ENCODE data around the gene NUMB.

DNA sequence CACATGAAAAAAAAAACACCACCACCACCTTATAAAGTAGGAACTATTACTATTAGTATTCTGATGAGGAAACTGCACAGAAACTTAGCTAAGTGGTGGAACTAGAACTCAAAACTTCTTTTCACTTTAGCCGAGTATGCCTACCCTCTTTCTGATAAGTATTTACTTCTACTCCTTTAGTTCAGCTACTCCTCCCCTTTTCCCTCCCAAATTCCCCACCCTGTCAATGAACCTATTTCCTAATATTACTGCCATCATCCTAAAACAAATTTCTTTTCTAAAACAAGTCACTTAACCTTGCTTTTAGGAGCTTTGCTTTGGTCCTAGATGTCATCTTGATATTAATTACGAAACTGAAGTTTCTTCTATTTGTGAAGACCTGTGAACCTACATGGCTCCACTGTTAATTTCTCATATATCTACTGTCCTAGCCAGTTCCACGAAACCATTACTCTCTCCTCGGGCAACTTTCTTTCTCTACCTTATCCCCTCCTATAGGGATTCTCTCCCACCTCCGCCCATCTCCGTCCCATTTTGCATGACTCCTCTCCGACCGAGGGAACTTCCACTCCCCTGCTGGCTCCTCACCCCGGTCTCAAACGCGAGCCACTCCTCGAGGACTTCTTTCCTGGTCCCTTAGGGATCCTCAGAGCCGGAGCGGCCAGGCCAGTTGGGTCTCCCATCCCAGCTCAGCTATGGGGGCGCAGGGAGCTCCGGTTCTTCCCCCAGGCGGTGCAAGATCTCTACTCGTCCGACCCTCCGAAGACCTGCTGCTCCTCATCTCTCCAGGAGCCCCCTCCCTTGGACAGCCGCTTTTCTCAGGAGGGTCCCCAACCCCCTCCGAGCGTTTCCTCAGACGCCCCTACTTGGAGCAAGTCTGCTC is 1.1 kb downstream of the NUMB start:
- TF ChIP-seq TBL1XR1 (IDR thresholded peaks at IDR 0.05; ENCODE audit: borderline replicate concordance, low read length, partially characterized antibody) (no peak), ZNF792 (CRISPR knock-in tag; IDR thresholded peaks at IDR 0.05) (no peak), MIXL1 (CRISPR knock-in tag; IDR thresholded peaks at IDR 0.05) (no peak)
- TF ChIP-seq, protein P1, sequence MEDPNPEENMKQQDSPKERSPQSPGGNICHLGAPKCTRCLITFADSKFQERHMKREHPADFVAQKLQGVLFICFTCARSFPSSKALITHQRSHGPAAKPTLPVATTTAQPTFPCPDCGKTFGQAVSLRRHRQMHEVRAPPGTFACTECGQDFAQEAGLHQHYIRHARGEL (CRISPR knock-in tag; IDR thresholded peaks at IDR 0.05): no peak
